ENCODE data around the gene TXNDC8.
"Not testable (repeated sequence)": the region's sequence is repeated elsewhere in the genome, so short reads cannot be mapped to it uniquely, and the experiment has no call there.

The TXNDC8 gene

DNA sequence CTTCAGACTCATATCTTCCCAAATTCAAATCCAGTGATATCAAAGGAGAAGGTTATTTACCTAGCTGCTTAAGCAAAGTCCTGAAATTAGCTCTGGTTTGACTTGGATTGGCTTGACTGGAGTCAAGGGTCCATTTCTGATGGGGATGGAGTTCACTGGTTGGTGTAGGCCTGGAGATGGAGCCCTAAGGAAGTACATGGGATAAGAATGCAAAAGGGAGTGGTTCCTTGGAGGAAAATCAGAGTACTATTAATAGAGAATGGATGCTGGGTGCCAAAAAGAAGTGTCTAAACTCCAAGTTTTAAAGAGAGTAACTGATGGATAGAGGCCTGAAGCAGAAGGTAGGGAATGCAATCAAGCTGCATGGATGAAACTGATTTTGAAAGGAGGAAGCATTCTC, 13.8 kb downstream of the TXNDC8 start:
- FAIRE-seq = no peak

- FAIRE-seq = no peak
Measured at GRCh38 chr9:110320651-110321445, 16.8 kb downstream of the TXNDC8 start.

- FAIRE-seq = no peak
Measured at GRCh38 chr9:110319781-110320492, 17.7 kb downstream of the TXNDC8 start.

GRCh38 chr9:110317911-110318310, 19.8 kb downstream of the TXNDC8 start:
- no peak for FAIRE-seq

GRCh38 chr9:110316261-110317075, 21.2 kb downstream of the TXNDC8 start:
- FAIRE-seq = no peak

DNA sequence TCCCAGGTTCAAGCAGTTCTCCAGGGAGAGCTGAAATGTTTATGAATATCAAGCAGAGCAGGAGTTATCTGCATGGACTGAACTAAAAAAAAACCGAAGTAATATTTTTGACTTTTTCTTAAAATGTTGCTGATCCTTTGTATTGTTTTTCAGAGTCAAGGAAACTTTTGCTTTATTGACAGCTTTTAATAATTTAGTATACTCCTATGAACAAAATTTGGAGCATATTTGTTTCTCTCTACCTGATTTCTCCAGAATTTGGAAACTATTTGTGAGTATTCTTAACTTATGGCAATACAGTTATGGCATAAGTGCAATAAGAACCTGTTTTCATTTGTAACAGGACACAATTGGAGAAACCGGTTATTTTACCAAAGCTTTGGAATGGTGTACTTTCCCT, 25.7 kb downstream of the TXNDC8 start:
- not testable (repeated sequence) for FAIRE-seq

- no peak for FAIRE-seq
Measured at GRCh38 chr9:110309681-110310080, 28.0 kb downstream of the TXNDC8 start.

DNA sequence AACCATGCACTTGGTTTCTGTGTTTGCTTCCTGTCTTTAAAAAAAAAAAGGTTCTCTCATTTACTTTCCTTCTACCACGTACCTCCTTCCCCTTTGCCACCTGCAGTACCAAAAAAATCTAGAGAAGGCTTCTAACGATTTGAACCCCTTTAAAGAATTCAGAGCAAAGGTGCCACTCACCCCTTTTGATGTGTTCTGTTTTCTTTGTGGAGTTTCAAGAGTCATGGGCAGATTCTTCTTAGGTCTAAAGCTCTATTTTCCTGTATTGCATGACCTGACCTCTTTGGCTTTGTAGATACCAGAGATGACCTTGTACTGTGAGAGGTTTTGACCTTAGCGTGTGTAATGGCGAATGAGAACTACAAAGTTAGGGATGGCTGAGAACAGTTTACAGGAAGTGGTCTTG, 29.0 kb downstream of the TXNDC8 start:
- no peak for FAIRE-seq

GRCh38 chr9:110307191-110307590, 30.5 kb downstream of the TXNDC8 start:
- FAIRE-seq = no peak

DNA sequence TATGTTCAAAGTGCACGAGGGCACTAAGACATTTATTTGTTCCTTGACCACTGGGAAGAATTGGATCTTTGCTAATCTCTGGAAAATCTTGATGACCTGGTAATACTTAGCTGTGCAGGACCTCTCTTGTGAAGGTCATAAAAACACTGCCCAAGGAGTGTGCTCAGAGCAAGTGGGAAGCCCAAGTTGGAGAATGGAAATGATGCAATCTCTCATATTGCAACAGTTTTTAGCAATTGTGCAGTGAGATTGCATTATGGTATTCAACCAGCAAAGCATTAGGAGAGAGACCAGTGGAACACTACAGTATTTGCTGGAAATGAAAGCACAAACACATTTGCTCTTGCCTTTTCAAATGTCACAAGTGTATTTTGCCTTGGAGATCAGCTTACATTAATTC, 34.5 kb downstream of the TXNDC8 start:
- no peak for FAIRE-seq

DNA sequence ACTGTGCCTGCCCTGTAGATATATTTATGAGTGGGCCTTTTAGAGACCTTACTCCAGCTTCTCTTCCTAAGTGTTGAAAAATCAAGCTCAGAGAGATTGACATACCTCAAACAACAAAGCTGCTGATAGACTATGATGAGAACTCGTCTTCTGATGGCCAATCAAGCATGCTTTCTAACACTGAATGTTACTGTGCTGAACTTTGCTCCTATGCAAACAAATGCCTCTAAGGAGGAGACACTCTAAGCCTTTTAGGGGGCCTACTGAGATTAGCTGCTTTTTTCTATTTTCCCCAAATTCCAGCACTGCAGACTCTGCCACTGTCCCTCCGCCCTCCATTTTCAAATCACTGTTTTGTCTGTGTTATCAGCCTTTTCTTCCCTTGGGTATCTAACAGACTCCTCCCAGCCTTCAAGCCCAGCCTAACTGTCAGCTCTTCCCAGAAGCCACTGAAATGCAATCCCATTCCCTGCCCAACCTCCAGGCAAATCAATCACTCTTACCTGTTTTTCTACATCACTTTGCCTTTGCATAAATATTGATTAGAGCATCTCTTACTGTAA, 39.5 kb downstream of the TXNDC8 start:
- no peak for FAIRE-seq

DNA sequence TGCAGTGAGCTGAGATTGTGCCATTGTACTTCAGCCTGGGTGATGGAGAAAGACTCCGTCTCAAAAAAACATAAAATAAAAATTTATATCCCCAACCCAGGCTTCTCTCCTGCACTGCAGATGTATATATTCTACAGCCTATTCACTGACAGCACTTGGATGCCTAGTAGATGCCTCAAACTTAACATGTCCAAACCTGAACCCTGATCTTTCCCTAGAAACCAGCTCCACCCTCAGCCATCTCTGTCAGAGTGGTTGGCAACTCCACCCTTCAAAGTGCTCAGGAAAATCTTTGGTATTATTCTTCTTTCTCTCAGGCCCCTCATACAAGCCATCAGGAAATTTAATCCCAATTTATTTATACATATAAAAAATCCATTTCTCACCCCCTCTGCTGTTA, 44.4 kb downstream of the TXNDC8 start:
- no peak for FAIRE-seq

GRCh38 chr9:110291921-110292557, 45.6 kb downstream of the TXNDC8 start:
- FAIRE-seq = no peak

- FAIRE-seq = no peak
Measured at GRCh38 chr9:110290001-110290400, 47.7 kb downstream of the TXNDC8 start.

- no peak for FAIRE-seq
Measured at GRCh38 chr9:110288503-110288902, 49.2 kb downstream of the TXNDC8 start.

DNA sequence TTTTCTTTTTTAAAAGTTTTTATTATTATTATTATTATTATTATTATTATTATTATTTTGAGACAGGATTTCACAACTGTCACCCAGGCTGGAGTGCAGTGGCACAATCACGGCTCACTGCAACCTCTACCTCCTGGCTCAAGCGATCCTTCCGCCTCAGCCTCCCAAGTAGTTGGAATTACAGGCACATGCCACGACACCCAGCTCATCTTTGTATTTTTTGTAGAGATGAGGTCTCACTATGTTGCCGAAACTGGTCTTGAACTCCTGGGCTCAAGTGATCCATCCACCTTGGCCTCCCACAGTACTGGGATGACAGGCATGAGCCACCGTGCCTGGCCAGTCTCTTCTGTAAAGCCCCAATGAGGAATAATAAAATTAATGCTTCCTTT, 50.4 kb downstream of the TXNDC8 start:
- FAIRE-seq = no peak

DNA sequence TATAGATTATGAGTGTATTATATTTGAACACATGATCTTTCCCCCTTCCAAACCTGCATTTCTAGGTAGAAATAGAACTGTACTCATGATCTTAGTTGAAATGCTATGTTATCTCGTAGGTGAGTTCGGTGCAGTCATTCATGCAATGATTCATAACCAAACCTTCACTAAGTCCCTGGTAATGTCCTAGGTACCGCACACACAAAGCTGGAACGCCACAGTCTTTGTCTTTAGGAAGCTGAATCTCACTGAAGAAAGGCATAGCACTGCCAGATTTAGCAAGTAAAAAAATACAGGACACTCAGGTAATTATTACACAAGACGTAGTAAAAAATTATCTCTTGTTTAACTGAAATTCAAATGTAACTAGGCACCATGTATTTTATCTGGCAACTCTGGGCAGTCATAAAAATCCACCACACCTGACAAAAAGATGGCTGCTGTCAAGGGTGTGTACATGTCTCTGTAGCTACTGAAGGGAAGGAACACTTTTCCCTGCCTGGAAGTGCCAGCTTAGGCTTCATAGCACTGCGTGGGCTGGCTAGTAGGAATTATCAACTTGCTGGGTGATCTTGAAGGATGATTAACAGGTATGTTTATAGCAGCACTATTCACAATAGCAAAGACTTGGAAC, 53.3 kb downstream of the TXNDC8 start:
- FAIRE-seq = no peak

GRCh38 chr9:110283751-110284150, 53.9 kb downstream of the TXNDC8 start:
- FAIRE-seq = no peak

- no peak for FAIRE-seq
Measured at GRCh38 chr9:110282739-110283081, 55.0 kb downstream of the TXNDC8 start.

- no peak for FAIRE-seq
Measured at GRCh38 chr9:110282018-110282738, 55.5 kb downstream of the TXNDC8 start.

GRCh38 chr9:110278080-110278707, 59.5 kb downstream of the TXNDC8 start:
- FAIRE-seq = no peak

Data from islet of Langerhans (tissue), 1 donor.